IPS-NIHi11 (cell line): ENCODE measurements around the gene ASH1L.
"Not testable (repeated sequence)": the region's sequence is repeated elsewhere in the genome, so short reads cannot be mapped to it uniquely, and the experiment has no call there.

Source experiments
- DNase-seq: peaks from one replicate; pipeline ENCODE4 v3.0.0; 2012; ENCODE audit warnings: mixed read lengths, low spot score

Gene ASH1L

DNA sequence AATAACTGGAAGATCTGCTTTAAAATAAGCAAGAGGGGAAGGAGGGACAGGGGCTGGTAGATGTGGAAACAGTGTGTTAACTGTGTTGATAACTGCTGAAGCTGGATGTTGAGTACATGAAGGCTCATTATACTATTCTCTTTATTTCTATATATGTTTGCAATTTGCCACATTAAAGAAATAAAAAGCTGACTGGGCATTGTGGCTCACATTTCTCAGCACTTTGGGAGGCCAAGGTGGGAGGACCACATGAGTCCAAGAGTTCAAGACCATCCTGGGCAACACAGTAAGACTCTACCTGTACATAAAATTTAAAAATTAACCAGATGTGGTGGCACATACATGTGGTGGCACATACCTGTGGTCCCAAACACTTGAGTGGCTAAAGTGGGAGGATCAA, 6.7 kb downstream of the ASH1L start:
- DNase-seq = no peak

DNA sequence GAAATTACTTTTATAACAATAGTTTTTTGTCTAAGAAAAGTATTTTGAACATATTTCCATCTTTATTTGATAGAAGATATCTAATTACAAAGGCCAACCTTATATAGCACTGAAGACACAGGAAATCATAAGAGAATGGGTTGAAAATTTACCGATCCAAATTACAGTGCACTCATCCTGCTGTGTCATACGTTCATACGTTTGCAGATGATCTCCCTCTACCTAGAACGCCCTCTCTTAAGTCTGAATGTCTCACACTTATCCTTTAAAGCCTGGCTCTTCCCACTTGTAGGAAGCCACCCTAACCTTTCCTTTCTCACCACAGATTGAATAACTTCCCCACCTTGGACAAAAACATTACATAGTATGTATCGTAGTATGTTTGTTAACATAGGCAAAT, 9.3 kb downstream of the ASH1L start:
- DNase-seq = no peak

DNA sequence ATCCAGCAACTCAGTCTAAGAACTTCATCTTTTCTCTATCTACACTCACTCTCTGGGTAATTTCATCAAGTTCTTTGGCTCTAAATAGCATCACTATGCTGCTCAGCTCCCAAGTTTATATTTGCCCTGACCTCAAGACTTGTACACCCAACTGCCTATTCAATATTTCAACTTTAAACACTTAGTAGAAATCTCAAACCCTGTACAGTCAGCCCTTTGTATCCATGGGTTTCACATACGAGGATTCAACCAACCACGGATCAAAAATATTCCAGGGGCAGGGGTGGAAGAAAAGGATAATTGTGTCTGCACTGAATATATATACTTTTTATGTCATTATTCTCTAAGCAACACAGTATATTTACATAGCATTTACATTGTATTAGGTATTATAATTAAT, 13.9 kb downstream of the ASH1L start:
- no peak for DNase-seq

DNA sequence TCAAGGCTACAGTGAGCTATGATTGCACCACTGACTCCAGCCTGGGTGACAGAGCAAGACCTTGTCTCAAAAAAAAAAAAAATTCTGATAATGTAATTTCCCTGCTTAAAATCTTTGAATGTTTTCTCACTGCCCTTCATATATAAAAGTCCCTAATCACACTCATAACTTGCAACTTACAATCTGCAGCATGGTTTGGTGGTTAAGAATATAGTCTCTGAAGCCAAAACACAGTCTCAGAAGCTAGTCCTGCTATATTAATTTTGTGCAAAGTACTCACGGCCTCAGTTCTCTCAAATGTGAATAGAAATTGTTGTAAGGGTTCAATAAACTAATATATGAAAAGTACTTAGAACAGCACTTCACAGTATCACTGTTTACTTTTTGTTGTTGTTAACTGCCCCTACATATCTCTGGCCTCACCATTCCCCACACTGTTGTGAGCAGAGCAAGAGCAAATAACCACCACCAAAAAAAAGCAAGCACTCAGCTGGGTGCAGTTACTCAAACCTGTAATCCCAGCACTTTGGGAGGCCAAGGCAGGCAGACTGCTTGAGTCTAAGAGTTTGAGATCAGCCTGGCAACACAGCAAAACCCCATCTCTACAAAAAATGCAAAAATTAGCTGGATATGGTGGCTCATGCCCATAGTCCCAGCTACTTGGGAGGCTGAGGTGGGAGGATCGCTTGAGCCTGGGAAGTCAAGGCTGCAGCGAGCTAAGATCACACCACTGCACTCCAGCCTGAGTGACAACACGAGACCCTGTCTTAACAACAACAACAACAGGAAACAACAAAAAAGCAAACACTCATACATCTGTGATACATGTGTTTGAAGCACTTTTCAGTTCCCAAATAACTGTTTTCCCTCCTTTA, 22.4 kb downstream of the ASH1L start:
- DNase-seq = no peak

DNA sequence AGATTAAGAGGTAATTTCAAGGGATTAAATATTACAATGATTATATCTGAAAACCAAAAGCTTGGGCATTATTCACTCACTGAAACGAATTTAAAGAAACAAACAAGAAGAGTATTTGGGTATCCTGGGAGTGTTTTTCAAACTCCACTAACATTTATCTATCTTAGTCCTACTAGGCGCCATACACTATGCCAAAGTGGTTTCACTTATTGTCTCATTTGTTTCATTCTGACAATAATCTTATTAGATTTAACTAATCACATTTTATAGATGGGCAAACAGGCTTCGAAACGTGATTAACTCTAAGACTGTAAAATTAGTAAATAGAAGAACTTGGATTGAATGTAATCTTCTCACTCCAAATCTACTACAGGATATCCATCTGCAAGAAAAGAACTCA, 25.4 kb downstream of the ASH1L start:
- DNase-seq = no peak

DNA sequence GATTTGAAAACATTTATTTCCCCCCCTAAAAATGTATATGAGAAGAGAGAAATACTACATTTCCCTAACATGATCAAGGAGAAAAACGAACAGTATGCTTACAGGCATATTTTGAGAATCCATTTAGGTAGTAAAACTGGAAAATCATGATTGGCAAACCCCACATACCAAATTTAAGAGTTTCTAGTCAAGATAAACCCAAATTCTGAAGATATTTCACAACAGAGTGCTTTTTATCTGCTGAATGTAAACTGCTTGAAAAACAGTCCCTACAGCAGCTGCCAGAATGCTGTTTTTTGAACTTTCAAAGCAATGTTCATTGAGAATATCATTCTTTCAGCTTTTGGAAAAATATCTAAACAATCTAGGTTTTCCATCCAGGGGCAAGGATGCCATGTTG, 31.0 kb downstream of the ASH1L start:
- DNase-seq = no peak

DNA sequence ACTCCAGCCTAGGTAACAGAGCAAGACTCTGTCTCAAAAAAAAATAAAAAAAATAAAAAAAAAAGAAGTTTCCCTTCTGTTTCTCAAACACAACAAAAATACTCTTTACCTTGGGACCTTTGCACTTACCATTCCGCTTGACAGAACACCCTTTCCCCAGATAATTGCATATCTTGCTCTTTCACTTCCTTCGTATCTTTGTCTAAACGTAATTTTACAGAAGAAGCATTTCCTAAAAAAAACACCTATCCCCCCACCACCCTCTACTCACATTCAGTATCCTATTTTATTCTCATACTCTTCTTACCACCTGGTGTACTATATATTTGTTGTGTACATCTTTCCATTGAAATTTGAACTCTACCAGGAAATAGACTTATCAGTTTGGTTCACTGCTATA, 32.7 kb downstream of the ASH1L start:
- no peak for DNase-seq

DNA sequence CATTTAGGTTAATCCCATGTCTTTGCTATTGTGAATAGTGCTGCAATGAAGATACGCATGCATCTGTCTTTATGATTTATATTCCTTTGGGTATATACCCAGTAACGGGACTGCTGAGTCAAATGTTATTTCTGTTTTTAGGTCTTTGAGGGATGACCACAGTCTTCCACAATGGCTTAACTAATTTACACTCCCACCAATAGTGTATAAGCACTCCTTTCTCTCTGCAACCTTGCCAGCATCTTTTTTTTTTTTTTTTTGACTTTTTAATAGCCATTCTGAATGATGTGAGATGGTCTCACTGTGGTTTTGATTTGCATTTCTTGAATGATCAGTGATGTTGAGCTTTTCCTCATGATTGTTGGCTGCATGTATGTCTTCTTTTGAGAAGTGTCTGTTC, 33.5 kb downstream of the ASH1L start:
- DNase-seq = no peak

DNA sequence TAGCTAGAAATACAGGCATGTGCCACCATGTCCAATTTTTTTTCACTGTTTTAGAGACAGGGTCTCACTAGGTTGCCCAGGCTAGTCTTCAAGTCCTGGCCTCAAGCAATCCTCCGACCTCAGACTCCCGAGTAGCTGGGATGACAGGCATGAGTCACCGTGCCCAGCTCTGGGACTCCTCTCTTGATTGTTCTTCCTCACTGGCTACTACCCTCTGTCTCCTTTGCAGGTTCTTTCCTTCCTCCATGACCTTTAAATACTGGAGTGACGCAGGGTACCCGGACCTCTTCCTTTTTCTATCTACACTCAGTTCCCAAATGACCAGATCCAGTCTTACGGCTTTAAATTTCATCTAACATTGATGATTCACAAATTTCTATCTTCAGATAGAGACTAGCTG, 34.9 kb downstream of the ASH1L start:
- DNase-seq = no peak

DNA sequence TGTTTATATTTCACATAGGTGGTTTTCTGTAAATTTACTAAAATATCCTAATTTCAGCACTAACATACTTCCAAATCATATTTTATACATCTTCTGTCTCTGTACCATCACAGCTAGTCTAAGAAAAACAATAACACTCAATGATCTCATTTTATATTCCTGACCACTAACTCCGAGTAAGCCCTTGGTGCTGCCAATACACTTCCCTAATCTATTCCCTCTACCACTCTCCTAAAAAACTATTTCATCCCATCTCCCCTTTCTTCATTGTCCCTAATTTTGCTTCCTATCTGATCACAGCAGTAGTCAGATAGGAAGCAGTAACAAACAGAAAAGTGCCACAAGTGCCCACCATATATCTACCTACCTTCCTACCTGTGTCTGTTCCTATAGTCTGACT, 36.2 kb downstream of the ASH1L start:
- no peak for DNase-seq

DNA sequence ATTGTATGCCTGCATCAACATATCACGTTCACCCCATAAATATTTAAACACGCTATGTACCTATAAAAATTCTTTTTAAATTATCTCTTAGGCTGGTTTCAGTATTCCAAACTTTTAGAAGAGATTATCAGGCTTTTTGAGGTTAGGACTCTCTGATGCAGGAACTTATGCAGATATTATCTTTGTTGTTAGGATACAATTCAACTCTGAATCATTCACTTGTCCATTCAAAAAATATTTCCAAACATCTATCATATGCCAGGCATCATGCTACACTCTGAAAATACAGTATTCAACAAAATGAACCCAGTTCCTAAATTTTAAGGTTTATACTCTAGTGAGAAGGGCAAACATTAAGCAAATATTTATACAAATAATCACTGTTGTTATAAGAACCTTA, 40.5 kb downstream of the ASH1L start:
- DNase-seq = no peak

DNA sequence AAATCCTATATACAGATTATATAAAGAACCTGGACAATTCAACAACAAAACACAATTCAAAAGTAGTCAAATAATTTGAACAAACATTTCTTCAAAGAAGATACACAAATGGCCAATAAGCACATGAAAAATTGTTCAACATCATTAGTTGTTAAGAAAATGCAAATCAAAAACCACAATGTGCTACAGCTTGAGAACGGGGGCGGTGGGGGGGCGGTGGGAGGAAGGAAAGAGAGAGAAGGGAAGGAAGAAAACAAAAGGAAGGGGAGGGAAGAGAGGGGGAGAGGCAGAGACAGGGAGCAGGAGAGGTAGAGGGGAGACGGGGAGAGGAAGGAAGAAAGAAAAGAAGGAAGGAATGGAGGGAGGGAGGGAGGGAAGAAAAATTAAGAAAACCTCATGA, 44.1 kb downstream of the ASH1L start:
- DNase-seq = no peak

DNA sequence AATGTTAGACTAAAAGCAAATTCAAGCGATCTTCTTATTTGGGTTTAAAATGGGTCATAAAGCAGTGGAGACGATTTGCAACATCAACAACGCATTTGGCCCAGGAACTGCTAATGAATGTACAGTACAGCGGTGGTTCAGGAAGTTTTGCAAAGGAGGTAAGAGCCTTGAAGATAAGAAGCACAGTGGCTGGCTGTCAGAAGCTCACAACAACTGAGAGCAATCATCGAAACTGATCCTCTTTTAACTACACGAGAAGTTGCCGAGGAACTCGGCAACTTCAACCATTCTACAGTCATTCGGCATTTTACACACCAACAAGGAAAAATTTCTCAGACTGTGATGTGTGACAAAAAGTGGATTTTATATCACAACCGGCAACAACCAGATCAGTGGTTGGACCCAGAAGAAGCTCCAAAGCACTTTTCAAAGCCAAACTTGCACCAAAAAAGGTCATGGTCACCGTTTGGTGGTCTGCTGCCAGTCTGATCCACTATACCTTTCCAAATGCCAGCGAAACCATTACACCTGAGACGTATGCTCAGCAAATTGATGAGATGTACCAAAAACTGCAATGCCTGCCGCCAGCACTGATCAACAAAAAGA, 47.9 kb downstream of the ASH1L start:
- DNase-seq = no peak

DNA sequence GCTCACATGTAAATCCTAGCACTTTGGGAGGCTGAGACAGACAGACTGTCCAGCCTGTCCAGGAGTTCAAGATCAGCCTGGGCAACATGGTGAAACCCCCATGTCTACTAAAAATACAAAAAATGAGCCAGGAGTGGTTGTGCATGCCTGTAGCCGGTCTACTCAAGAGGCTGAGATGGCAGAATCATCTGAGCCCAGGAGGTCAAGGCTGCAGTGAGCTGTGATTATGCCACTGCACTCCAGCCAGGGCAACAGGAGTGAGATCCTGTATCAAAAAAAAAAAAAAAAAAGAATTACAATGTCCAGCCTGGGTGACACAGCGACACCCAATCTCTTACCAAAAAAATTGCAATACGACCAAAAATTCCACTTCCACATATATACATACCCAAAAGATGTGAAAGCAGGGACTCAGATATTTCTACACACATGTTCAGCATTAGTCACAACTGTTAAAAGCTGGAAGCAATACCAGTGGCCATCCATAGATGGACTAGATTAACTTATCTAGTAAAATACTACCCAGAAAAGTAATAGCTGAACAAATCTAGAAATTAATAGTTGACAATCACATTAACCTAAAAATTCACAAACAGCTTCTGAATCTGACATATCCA, 49.2 kb downstream of the ASH1L start:
- no peak for DNase-seq

DNA sequence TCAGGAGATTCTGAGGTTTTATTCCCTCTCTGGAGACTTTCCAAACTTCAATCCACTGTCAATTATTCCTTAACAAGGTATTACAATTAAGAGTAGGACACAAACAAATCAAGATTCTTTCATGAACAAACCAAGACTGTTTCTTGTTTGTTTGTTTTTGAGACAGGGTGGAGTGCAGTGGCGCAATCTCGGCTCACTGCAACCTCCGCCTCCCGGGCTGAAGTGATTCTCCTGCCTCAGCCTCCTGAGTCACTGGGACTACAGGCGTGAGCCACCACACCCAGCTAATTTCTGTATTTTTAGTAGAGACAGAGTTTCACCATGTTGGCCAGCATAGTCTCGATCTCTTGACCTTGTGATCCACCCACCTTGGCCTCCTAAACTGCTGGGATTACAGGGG, 51.2 kb downstream of the ASH1L start:
- not testable (repeated sequence) for DNase-seq

DNA sequence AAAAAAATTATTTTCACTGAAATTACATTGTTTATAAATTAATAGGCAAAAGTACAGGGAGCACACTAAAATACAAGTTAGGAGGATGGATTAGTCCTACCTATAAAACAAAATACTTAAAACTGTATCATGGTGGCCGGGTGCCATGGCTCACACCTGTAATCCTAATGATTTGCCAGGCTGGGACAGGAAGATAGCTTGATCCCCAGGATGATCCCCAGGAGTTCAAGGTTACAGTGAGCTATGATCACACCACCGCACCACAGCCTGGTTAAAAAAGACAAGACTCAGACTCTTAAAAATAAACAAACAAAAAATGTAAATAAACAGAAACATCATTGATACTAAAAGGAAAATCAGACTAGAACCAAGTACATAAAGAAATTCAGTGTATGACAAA, 53.5 kb downstream of the ASH1L start:
- DNase-seq = no peak

DNA sequence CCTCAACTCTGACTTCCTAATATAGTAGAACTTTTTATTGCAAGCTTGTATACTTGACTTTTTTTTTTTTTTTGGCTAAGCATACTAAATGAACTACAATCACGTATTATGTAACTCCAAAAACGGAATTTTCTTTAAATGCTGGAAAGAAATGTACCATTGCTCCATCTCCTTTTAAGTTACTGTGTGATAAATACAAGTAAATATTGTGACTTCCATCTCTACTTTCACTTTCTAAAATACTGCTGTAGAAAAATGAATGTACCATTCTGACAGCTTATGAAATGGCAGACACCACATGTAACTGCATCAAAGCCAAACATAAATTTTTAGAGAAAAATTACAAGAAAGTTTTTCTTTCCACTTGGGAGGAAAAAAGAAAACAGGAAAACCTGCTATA, 54.7 kb downstream of the ASH1L start:
- DNase-seq = no peak

DNA sequence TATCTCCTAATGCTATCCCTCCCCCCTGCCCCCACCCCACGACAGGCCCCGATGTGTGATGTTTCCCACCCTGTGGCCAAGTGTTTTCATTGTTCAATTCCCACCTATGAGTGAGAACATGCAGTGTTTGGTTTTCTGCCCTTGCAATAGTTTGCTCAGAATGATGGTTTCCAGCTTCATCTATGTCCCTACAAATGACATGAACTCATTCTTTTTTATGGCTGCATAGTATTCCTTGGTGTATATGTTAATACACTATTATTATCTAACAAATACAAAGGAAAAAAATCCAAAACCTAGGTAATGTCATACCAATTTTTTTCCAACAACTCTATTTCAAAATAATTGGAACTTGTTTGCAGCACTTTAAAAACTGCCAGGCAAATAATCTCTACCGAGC, 56.6 kb downstream of the ASH1L start:
- DNase-seq = not testable (repeated sequence)

DNA sequence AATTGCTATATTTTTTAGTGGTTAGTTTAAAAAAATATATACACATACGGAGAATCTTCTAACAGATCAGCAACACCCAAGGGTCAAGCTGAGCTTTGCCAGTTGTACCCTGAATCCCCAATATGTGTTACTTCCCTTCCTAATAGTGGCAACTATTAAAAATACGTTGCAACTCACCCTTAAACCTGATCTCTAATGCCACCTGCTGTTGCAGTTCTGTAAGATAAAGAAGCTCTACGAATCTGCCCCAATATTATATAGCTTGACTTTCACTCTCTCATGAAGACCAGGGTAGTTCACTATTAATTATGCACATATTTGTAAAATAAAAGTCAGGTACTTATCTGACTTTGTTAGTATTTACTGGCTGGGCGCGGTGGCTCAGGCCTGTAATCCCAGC, 58.4 kb downstream of the ASH1L start:
- DNase-seq = peak; percentile 27

DNA sequence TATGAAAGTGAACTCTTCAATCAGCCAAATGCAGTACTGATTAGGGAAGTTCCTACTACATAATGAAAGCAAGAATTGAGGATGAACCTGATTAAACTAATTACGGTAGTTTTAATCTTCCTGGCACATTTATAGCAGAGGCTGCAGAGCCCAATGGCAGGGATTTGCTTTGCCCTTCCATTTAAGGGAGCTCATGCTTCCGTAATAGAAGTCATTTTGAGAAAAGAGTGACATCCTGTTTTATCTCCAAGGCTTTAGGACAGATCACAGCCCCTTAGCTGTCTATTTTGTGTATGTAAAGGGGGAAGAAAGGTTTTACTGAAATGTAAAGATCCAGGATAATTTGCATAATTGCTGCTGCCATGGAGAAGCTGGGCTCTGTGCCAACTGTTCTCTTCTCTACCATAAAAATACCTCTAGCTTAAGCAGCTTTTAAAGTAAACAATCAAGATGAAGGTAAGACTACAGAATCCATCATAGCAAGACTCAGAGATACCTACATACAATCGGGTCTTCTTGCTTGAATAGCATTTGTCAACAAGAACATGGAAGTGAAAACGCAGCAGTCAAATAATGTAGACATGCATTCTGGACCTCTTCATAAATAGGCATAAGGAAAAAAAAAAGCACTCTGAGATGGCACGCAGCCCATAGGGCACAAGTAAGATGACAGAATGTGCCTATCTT, 62.5 kb downstream of the ASH1L start:
- DNase-seq = no peak

DNA sequence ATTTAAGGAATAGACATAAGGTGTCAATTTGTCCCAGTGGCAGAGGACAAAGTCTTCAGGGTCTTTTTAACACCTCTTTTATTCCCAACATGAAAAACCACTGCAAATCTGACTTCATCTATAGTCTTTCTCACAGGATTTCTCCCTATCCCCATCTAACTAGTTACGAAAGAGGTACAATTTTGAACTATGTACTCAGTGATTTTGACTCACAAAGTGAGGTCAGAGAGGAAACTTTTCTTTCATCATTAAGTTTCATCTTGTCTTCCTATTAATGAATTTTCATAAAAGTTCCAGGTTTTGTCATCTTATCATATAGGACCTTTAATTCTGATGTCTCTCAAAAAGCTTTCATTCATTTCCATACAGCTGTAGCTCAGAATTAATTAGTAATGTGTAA, 63.3 kb downstream of the ASH1L start:
- no peak for DNase-seq

DNA sequence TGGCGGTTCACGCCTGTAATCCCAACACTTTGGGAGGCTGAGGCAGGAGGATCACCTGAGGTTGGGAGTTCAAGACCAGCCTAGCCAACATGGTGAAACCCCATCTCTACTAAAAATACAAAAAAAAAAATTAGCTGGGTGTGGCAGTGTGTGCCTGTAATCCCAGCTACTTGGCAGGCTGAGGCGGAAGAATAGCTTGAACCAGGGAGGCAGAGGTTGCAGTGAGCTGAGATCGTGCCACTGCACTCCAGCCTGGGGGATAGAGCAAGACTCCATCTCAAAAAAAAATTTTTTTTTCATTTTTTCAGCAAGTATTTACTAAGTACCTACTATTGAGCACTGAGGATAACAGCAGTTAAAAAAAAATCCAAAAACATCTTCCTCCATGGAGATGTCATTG, 69.0 kb downstream of the ASH1L start:
- DNase-seq = not testable (repeated sequence)

DNA sequence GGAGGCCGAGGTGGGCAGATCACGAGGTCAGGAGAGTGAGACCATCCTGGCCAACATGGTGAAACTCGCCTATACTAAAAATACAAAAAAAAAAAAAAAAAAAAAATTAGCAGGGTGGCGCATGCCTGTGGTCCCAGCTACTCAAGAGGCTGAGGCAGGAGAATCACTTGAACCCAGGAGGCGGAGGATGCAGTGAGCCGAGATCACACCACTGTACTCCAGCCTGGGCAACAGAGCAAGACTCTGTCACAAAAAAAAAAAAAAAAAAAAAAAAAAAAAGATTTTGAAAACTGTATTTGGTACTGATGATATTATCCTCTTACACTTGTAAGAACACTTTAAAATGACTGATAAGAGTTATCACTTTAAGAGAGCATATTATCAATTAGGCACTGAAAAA, 74.2 kb downstream of the ASH1L start:
- DNase-seq = not testable (repeated sequence)
